Brain pericyte (primary cell): ENCODE measurements around the gene IGFL1.
"Not testable (repeated sequence)": the region's sequence is repeated elsewhere in the genome, so short reads cannot be mapped to it uniquely, and the experiment has no call there.

Experiments used
- DNase-seq: peaks from one replicate; pipeline ENCODE4 v3.0.0-alpha.2; 2012; ENCODE audit warnings: low read depth, low spot score

The IGFL1 gene

GRCh38 chr19:46265217-46265828, 35.8 kb downstream of the IGFL1 start:
- DNase-seq: peak; percentile 15

GRCh38 chr19:46269101-46269500, 39.6 kb downstream of the IGFL1 start:
- no peak for DNase-seq

GRCh38 chr19:46270521-46271256, 41.1 kb downstream of the IGFL1 start:
- no peak for DNase-seq

GRCh38 chr19:46271481-46272197, 42.1 kb downstream of the IGFL1 start:
- no peak for DNase-seq

GRCh38 chr19:46273931-46274330, 44.4 kb downstream of the IGFL1 start:
- DNase-seq: not testable (repeated sequence)

GRCh38 chr19:46279177-46279576, 49.6 kb downstream of the IGFL1 start:
- no peak for DNase-seq
